Activated naive CD8-positive, alpha-beta T cell treated with anti-CD3 and anti-CD28 coated beads, Interleukin-2, amount 10 ng/mL, durations not matched to agents 7 days and 5 days (primary cell): ENCODE data around the gene FHDC1. TPM values are rescaled to one million over a fixed set of nuclear protein-coding genes. Genes with fewer than 3 reads are reported as not detected.

ENCODE experiments used
- ATAC-seq: fragments of 150-1000 bp; cut with Tn5 transposase; one replicate; pipeline ENCODE4 v1.10.0; 2021; ENCODE audit warnings: low read depth, moderate library complexity
- POLR2A ChIA-PET: fragments of 350-600 bp; sonication (Branson Sonifier 250); formaldehyde crosslinking; loops from one replicate; lab custom pipeline; 2021; ENCODE audit warnings: antibody characterized with exemption; lab: Charles Lee
- DNase-seq: peaks from one replicate; pipeline ENCODE4 v3.0.0; 2021
- H3K27ac Mint-ChIP-seq: one replicate; pipeline ENCODE4 v1.8.0; 2022; ENCODE audit warnings: mild to moderate bottlenecking, mixed read lengths
- H3K27me3 Mint-ChIP-seq: one replicate; pipeline ENCODE4 v1.8.0; 2022; ENCODE audit warnings: mild to moderate bottlenecking, moderate library complexity, mixed read lengths
- H3K36me3 Mint-ChIP-seq: one replicate; pipeline ENCODE4 v1.8.0; 2021; ENCODE audit warnings: mild to moderate bottlenecking, mixed read lengths
- H3K4me1 Mint-ChIP-seq: one replicate; pipeline ENCODE4 v1.8.0; 2021; ENCODE audit warnings: mixed read lengths
- H3K4me3 Mint-ChIP-seq: one replicate; pipeline ENCODE4 v1.8.0; 2022; ENCODE audit warnings: mild to moderate bottlenecking, moderate library complexity, mixed read lengths
- H3K9me3 Mint-ChIP-seq: one replicate; pipeline ENCODE4 v1.8.0; 2021; ENCODE audit warnings: mixed read lengths
- total RNA-seq, 2 experiments: library from RNA; stranded (reverse); gene quantifications; one replicate each; pipeline ENCODE4 v1.2.3, GENCODE V29; 2021

The FHDC1 gene
- total RNA-seq, 2 experiments from 2014 or later, result 0.22 to 0.26 TPM

- no peaks in the 10 kb centered on the region for H3K9me3 Mint-ChIP-seq
- H3K27me3 Mint-ChIP-seq, result peaks cover 19% of the 10 kb centered on the region
- no peak overlapping the region for H3K4me3 Mint-ChIP-seq
- no peak overlapping the region for H3K27ac Mint-ChIP-seq
- POLR2A ChIA-PET, result no interaction called here
- no peaks in the 10 kb centered on the region for H3K36me3 Mint-ChIP-seq
- no peaks in the 10 kb centered on the region for H3K4me1 Mint-ChIP-seq
- DNase-seq, result no peak
- no peak for ATAC-seq
These were observed 66.0 kb downstream of the FHDC1 start for GRCh38 chr4:153002110-153002509.

GRCh38 chr4:153004081-153004850 is 68.1 kb downstream of the FHDC1 start:
- POLR2A ChIA-PET, result no interaction called here
- Mint-ChIP-seq H3K9me3 (no peaks in the 10 kb centered on the region), H3K4me3 (no peak overlapping the region), H3K27ac (no peak overlapping the region), H3K36me3 (no peaks in the 10 kb centered on the region), H3K4me1 (no peaks in the 10 kb centered on the region), H3K27me3 (peaks cover 16% of the 10 kb centered on the region)
- ATAC-seq, result no peak
- no peak for DNase-seq

GRCh38 chr4:153005899-153006381 is 69.8 kb downstream of the FHDC1 start:
- H3K27ac Mint-ChIP-seq, result no peak overlapping the region
- DNase-seq, result no peak
- POLR2A ChIA-PET, result no interaction called here
- peaks cover 14% of the 10 kb centered on the region for H3K27me3 Mint-ChIP-seq
- ATAC-seq, result no peak
- H3K4me3 Mint-ChIP-seq, result no peak overlapping the region
- no peaks in the 10 kb centered on the region for H3K9me3 Mint-ChIP-seq
- H3K4me1 Mint-ChIP-seq, result peaks cover 4% of the 10 kb centered on the region
- no peaks in the 10 kb centered on the region for H3K36me3 Mint-ChIP-seq

- no peak overlapping the region for H3K27ac Mint-ChIP-seq
- H3K4me1 Mint-ChIP-seq, result peaks cover 4% of the 10 kb centered on the region
- no peak overlapping the region for H3K4me3 Mint-ChIP-seq
- DNase-seq (no peak), ATAC-seq (no peak)
- POLR2A ChIA-PET, result no interaction called here
- no peaks in the 10 kb centered on the region for H3K9me3 Mint-ChIP-seq
- peaks cover 5% of the 10 kb centered on the region for H3K27me3 Mint-ChIP-seq
- H3K36me3 Mint-ChIP-seq, result no peaks in the 10 kb centered on the region
These were observed 72.6 kb downstream of the FHDC1 start for GRCh38 chr4:153008578-153009199.

- H3K36me3 Mint-ChIP-seq, result no peaks in the 10 kb centered on the region
- POLR2A ChIA-PET, result no interaction called here
- H3K27me3 Mint-ChIP-seq, result no peaks in the 10 kb centered on the region
- H3K9me3 Mint-ChIP-seq, result no peaks in the 10 kb centered on the region
- no peak overlapping the region for H3K4me3 Mint-ChIP-seq
- no peak for DNase-seq
- peaks cover 4% of the 10 kb centered on the region for H3K4me1 Mint-ChIP-seq
- no peak overlapping the region for H3K27ac Mint-ChIP-seq
- ATAC-seq, result no peak
These were observed 74.0 kb downstream of the FHDC1 start for GRCh38 chr4:153010146-153010545.

GRCh38 chr4:153013202-153013977 is 77.3 kb downstream of the FHDC1 start:
- H3K27ac Mint-ChIP-seq, result no peak overlapping the region
- H3K36me3 Mint-ChIP-seq, result no peaks in the 10 kb centered on the region
- H3K4me3 Mint-ChIP-seq, result no peak overlapping the region
- H3K27me3 Mint-ChIP-seq, result no peaks in the 10 kb centered on the region
- DNase-seq, result no peak
- POLR2A ChIA-PET, result no interaction called here
- H3K4me1 Mint-ChIP-seq, result peaks cover 4% of the 10 kb centered on the region
- H3K9me3 Mint-ChIP-seq, result no peaks in the 10 kb centered on the region
- no peak for ATAC-seq

- DNase-seq (no peak), ATAC-seq (no peak)
- Mint-ChIP-seq H3K36me3 (no peaks in the 10 kb centered on the region), H3K4me3 (no peak overlapping the region), H3K4me1 (peaks cover 4% of the 10 kb centered on the region), H3K27me3 (no peaks in the 10 kb centered on the region), H3K27ac (no peak overlapping the region), H3K9me3 (no peaks in the 10 kb centered on the region)
- POLR2A ChIA-PET, result no interaction called here
These were observed 78.3 kb downstream of the FHDC1 start for GRCh38 chr4:153014460-153014859.

GRCh38 chr4:153016592-153016991 is 80.5 kb downstream of the FHDC1 start:
- no peak overlapping the region for H3K4me3 Mint-ChIP-seq
- H3K27ac Mint-ChIP-seq, result no peak overlapping the region
- no peak for DNase-seq
- H3K9me3 Mint-ChIP-seq, result no peaks in the 10 kb centered on the region
- H3K27me3 Mint-ChIP-seq, result no peaks in the 10 kb centered on the region
- no peak for ATAC-seq
- no peaks in the 10 kb centered on the region for H3K36me3 Mint-ChIP-seq
- POLR2A ChIA-PET, result no interaction called here
- H3K4me1 Mint-ChIP-seq, result no peaks in the 10 kb centered on the region

- POLR2A ChIA-PET, result no interaction called here
- no peak for ATAC-seq
These were observed 81.9 kb downstream of the FHDC1 start for GRCh38 chr4:153018031-153018430.

GRCh38 chr4:153018684-153019083 is 82.6 kb downstream of the FHDC1 start:
- Mint-ChIP-seq H3K36me3 (no peaks in the 10 kb centered on the region), H3K27me3 (peaks cover under 1% of the 10 kb centered on the region), H3K9me3 (no peaks in the 10 kb centered on the region), H3K4me1 (no peaks in the 10 kb centered on the region), H3K27ac (no peak overlapping the region), H3K4me3 (no peak overlapping the region)
- ATAC-seq (no peak), DNase-seq (no peak)
- POLR2A ChIA-PET, result no interaction called here

More at GRCh38 chr4:153018031-153018430, 81.9 kb downstream of the FHDC1 start:
- Mint-ChIP-seq H3K27me3 (no peaks in the 10 kb centered on the region), H3K36me3 (no peaks in the 10 kb centered on the region), H3K4me1 (no peaks in the 10 kb centered on the region), H3K4me3 (no peak overlapping the region), H3K9me3 (no peaks in the 10 kb centered on the region), H3K27ac (no peak overlapping the region)
- DNase-seq, result no peak

- no peak for DNase-seq
- Mint-ChIP-seq H3K27me3 (peaks cover 7% of the 10 kb centered on the region), H3K4me1 (peaks cover 5% of the 10 kb centered on the region), H3K27ac (no peak overlapping the region), H3K9me3 (no peaks in the 10 kb centered on the region), H3K36me3 (no peaks in the 10 kb centered on the region), H3K4me3 (no peak overlapping the region)
- POLR2A ChIA-PET, result no interaction called here
- ATAC-seq, result no peak
These were observed 83.8 kb downstream of the FHDC1 start for GRCh38 chr4:153019906-153020305.

GRCh38 chr4:153020457-153020856 is 84.3 kb downstream of the FHDC1 start:
- Mint-ChIP-seq H3K4me3 (no peak overlapping the region), H3K4me1 (peaks cover 5% of the 10 kb centered on the region), H3K27me3 (peaks cover 8% of the 10 kb centered on the region), H3K27ac (no peak overlapping the region), H3K36me3 (no peaks in the 10 kb centered on the region), H3K9me3 (no peaks in the 10 kb centered on the region)
- DNase-seq (no peak), ATAC-seq (no peak)
- POLR2A ChIA-PET, result no interaction called here

- Mint-ChIP-seq H3K27ac (no peak overlapping the region), H3K4me3 (no peak overlapping the region), H3K27me3 (peaks cover 8% of the 10 kb centered on the region), H3K36me3 (no peaks in the 10 kb centered on the region), H3K4me1 (peaks cover 5% of the 10 kb centered on the region), H3K9me3 (no peaks in the 10 kb centered on the region)
- no peak for DNase-seq
- POLR2A ChIA-PET, result no interaction called here
- ATAC-seq, result no peak
These were observed 85.2 kb downstream of the FHDC1 start for GRCh38 chr4:153021276-153021675.
